ENCODE measurements around the gene PRELID1.

- TF ChIP-seq LEF1 (IDR thresholded peaks at IDR 0.05; ENCODE audit: borderline replicate concordance) (no peak), FOXM1 (IDR thresholded peaks at IDR 0.05; ENCODE audit: borderline replicate concordance) (no peak), FOXA1 (IDR thresholded peaks at IDR 0.05) (no peak), ARNT (IDR thresholded peaks at IDR 0.05) (no peak), ZNF384 (IDR thresholded peaks at IDR 0.05) (no peak), BHLHE40 (IDR thresholded peaks at IDR 0.05; ENCODE audit: borderline replicate concordance) (no peak), CTBP1 (IDR thresholded peaks at IDR 0.05; ENCODE audit: borderline replicate concordance) (no peak), SP1 (IDR thresholded peaks at IDR 0.05) (no peak), TARDBP (IDR thresholded peaks at IDR 0.05) (no peak), ELF4 (IDR thresholded peaks at IDR 0.05) (no peak), PKNOX1 (IDR thresholded peaks at IDR 0.05) (no peak), FOXK2 (IDR thresholded peaks at IDR 0.05) (no peak)
Measured at GRCh38 chr5:177335701-177336065, 32.1 kb downstream of the PRELID1 start.
